Activated CD4-positive, alpha-beta T cell treated with anti-CD3 and anti-CD28 coated beads, Interleukin-2, Interleukin-6, amounts not matched to agents 100 ng/mL and 50 ng/mL, durations not matched to agents 16 hours and 8 hours (primary cell): ENCODE results near the gene SDHAF2.
"Not testable (repeated sequence)": the region's sequence is repeated elsewhere in the genome, so short reads cannot be mapped to it uniquely, and the experiment has no call there.

Experiments
- DNase-seq: peaks from one replicate; pipeline ENCODE4 v3.0.0-alpha.2; 2020

The SDHAF2 gene

GRCh38 chr11:61429691-61430582 lies at the start of gene SDHAF2, which contains the start of gene CPSF7:
Gene SDHAF2 (plus strand): TSS chr11:61430124. CDS start chr11:61430147, 23 bp downstream.
Gene CPSF7 (minus strand): TSS chr11:61429975. CDS start chr11:61429235, 740 bp downstream.
- DNase-seq = peak; percentile 99

GRCh38 chr11:61380884-61381283 lies 49.0 kb upstream of the SDHAF2 start:
- DNase-seq = no peak

GRCh38 chr11:61383859-61384258 lies 46.1 kb upstream of the SDHAF2 start:
- DNase-seq = not testable (repeated sequence)

- no peak for DNase-seq
Measured at GRCh38 chr11:61384271-61385242, 45.4 kb upstream of the SDHAF2 start.

GRCh38 chr11:61390161-61390560 lies 39.8 kb upstream of the SDHAF2 start:
- DNase-seq = no peak

GRCh38 chr11:61392981-61393595 lies 36.8 kb upstream of the SDHAF2 start:
- no peak for DNase-seq

- DNase-seq = no peak
Measured at GRCh38 chr11:61401173-61401572, 28.8 kb upstream of the SDHAF2 start.

- DNase-seq = no peak
Measured at GRCh38 chr11:61401573-61401972, 28.4 kb upstream of the SDHAF2 start.

- DNase-seq = no peak
Measured at GRCh38 chr11:61403658-61404057, 26.3 kb upstream of the SDHAF2 start.

- DNase-seq = no peak
Measured at GRCh38 chr11:61404103-61404502, 25.8 kb upstream of the SDHAF2 start.

- DNase-seq = no peak
Measured at GRCh38 chr11:61404641-61405040, 25.3 kb upstream of the SDHAF2 start.

- no peak for DNase-seq
Measured at GRCh38 chr11:61406067-61406466, 23.9 kb upstream of the SDHAF2 start.

GRCh38 chr11:61406991-61407728 lies 22.8 kb upstream of the SDHAF2 start:
- DNase-seq = no peak

GRCh38 chr11:61411589-61411988 lies 18.3 kb upstream of the SDHAF2 start:
- DNase-seq = no peak

- no peak for DNase-seq
Measured at GRCh38 chr11:61413496-61413895, 16.4 kb upstream of the SDHAF2 start.

- no peak for DNase-seq
Measured at GRCh38 chr11:61414547-61414946, 15.4 kb upstream of the SDHAF2 start.

GRCh38 chr11:61415381-61415780 lies 14.5 kb upstream of the SDHAF2 start:
- DNase-seq = no peak

GRCh38 chr11:61416941-61417340 lies 13.0 kb upstream of the SDHAF2 start:
- no peak for DNase-seq

- DNase-seq = no peak
Measured at GRCh38 chr11:61417670-61418069, 12.3 kb upstream of the SDHAF2 start.

GRCh38 chr11:61418136-61418535 lies 11.8 kb upstream of the SDHAF2 start:
- DNase-seq = no peak

- DNase-seq = no peak
Measured at GRCh38 chr11:61422226-61422625, 7.7 kb upstream of the SDHAF2 start.
